GM20431 (cell line): ENCODE results near the gene CR1L.
"Not testable (repeated sequence)": the region's sequence is repeated elsewhere in the genome, so short reads cannot be mapped to it uniquely, and the experiment has no call there.

Source experiments
- in situ Hi-C: fragments of 300-500 bp; cut with MseI, MboI; formaldehyde crosslinking; loops from one replicate; pipeline ENCODE4 v1.15.0; 2020; ENCODE audit warnings: low sequenced_read_pairs; ENCODE audit not compliant: unreplicated experiment

CR1L gene

GRCh38 chr1:207644166-207644851 lies 624 bp upstream of the CR1L start:
- in situ Hi-C loops: no loop called here

GRCh38 chr1:207645635-207646081 lies 725 bp downstream of the CR1L start:
- in situ Hi-C loops: no loop called here

GRCh38 chr1:207646171-207646570 lies 1.2 kb downstream of the CR1L start:
- in situ Hi-C loops: no loop called here

- in situ Hi-C loops: no loop called here
Measured at GRCh38 chr1:207646944-207647579, 2.1 kb downstream of the CR1L start.

GRCh38 chr1:207647671-207648333 lies 2.9 kb downstream of the CR1L start:
- in situ Hi-C loops: no loop called here

- in situ Hi-C loops: no loop called here
Measured at GRCh38 chr1:207648334-207649209, 3.6 kb downstream of the CR1L start.

- in situ Hi-C loops: no loop called here
Measured at GRCh38 chr1:207649210-207649753, 4.3 kb downstream of the CR1L start.

- in situ Hi-C loops: no loop called here
Measured at GRCh38 chr1:207649865-207650580, 5.1 kb downstream of the CR1L start.

- in situ Hi-C loops: no loop called here
Measured at GRCh38 chr1:207651583-207651982, 6.7 kb downstream of the CR1L start.

- in situ Hi-C loops: no loop called here
Measured at GRCh38 chr1:207654320-207654719, 9.4 kb downstream of the CR1L start.

GRCh38 chr1:207658408-207658807 lies 13.5 kb downstream of the CR1L start:
- in situ Hi-C loops: no loop called here

GRCh38 chr1:207658904-207659485 lies 14.1 kb downstream of the CR1L start:
- in situ Hi-C loops: no loop called here

GRCh38 chr1:207659545-207660153 lies 14.7 kb downstream of the CR1L start:
- in situ Hi-C loops: no loop called here

- in situ Hi-C loops: not testable (repeated sequence)
Measured at GRCh38 chr1:207661420-207661819, 16.5 kb downstream of the CR1L start.

- in situ Hi-C loops: no loop called here
Measured at GRCh38 chr1:207666342-207666741, 21.4 kb downstream of the CR1L start.

- in situ Hi-C loops: no loop called here
Measured at GRCh38 chr1:207669528-207670009, 24.6 kb downstream of the CR1L start.

- in situ Hi-C loops: no loop called here
Measured at GRCh38 chr1:207670192-207670591, 25.3 kb downstream of the CR1L start.

GRCh38 chr1:207670997-207671396 lies 26.1 kb downstream of the CR1L start:
- in situ Hi-C loops: no loop called here
